Neural crest cell (in vitro differentiated cells): ENCODE results near the gene DLG3. TPM values are rescaled to one million over a fixed set of nuclear protein-coding genes. Genes with fewer than 3 reads are reported as not detected.

Experiments
- DNase-seq: peaks from one replicate; pipeline ENCODE4 v3.0.0; 2021; ENCODE audit warnings: low read depth, mixed read lengths, low spot score
- H3K27ac Mint-ChIP-seq: one replicate; pipeline ENCODE4 v1.8.0; 2021; ENCODE audit warnings: mild to moderate bottlenecking, mixed read lengths; ENCODE audit not compliant: unreplicated experiment
- H3K27me3 Mint-ChIP-seq: 2 replicates; pipeline ENCODE4 v1.8.0; 2021; ENCODE audit warnings: low read depth, mild to moderate bottlenecking, mixed read lengths
- H3K36me3 Mint-ChIP-seq: 2 replicates; pipeline ENCODE4 v1.8.0; 2021; ENCODE audit warnings: low read depth, mild to moderate bottlenecking, mixed read lengths
- H3K4me1 Mint-ChIP-seq: 2 replicates; pipeline ENCODE4 v1.8.0; 2021; ENCODE audit warnings: mixed read lengths
- H3K4me3 Mint-ChIP-seq: one replicate; pipeline ENCODE4 v1.8.0; 2021; ENCODE audit warnings: mild to moderate bottlenecking, mixed read lengths
- H3K9me3 Mint-ChIP-seq: 2 replicates; pipeline ENCODE4 v1.8.0; 2021; ENCODE audit warnings: mixed read lengths
- total RNA-seq: library from RNA; stranded (reverse); gene quantifications from 2 replicates; pipeline ENCODE4 v1.2.1, GENCODE V29; 2021
- TF ChIP-seq, protein P1 (sequence below): fragments of 200-600 bp; sonication (generic); conservative IDR thresholded peaks from 2 replicates; pipeline ENCODE4 v1.5.0; 2021; ENCODE audit warnings: antibody characterized with exemption, mild to moderate bottlenecking

The DLG3 gene
- total RNA-seq, 1 donor from 2014 or later, result 54.3 TPM

DNA sequence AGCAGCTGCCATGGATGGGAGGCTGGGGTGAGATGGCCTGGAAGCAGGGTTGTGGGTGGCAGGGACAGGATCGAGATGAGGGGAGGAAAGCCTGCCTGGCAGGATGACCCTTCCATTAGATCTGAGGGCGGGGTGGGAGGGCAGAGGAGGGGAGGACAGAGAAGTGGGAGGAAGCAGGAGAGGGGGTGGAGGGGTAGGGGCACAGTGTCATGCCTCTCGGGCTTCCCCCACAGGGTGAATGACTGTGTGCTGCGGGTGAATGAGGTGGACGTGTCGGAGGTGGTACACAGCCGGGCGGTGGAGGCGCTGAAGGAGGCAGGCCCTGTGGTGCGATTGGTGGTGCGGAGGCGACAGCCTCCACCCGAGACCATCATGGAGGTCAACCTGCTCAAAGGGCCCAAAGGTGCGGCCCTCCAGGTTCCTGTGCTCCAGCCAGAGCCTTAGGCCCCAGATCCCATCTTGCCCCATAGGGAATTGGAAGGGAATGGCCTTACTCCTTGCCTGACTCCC lies 4.9 kb downstream of the DLG3 start:
- Mint-ChIP-seq H3K4me3 (no peak overlapping the region), H3K27ac (no peak overlapping the region), H3K9me3 (no peaks in the 10 kb centered on the region), H3K27me3 (peaks cover 5% of the 10 kb centered on the region), H3K36me3 (peaks cover 2% of the 10 kb centered on the region), H3K4me1 (peaks cover 23% of the 10 kb centered on the region)
- TF ChIP-seq, protein P1, sequence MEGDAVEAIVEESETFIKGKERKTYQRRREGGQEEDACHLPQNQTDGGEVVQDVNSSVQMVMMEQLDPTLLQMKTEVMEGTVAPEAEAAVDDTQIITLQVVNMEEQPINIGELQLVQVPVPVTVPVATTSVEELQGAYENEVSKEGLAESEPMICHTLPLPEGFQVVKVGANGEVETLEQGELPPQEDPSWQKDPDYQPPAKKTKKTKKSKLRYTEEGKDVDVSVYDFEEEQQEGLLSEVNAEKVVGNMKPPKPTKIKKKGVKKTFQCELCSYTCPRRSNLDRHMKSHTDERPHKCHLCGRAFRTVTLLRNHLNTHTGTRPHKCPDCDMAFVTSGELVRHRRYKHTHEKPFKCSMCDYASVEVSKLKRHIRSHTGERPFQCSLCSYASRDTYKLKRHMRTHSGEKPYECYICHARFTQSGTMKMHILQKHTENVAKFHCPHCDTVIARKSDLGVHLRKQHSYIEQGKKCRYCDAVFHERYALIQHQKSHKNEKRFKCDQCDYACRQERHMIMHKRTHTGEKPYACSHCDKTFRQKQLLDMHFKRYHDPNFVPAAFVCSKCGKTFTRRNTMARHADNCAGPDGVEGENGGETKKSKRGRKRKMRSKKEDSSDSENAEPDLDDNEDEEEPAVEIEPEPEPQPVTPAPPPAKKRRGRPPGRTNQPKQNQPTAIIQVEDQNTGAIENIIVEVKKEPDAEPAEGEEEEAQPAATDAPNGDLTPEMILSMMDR, result no peak
- DNase-seq, result no peak

DNA sequence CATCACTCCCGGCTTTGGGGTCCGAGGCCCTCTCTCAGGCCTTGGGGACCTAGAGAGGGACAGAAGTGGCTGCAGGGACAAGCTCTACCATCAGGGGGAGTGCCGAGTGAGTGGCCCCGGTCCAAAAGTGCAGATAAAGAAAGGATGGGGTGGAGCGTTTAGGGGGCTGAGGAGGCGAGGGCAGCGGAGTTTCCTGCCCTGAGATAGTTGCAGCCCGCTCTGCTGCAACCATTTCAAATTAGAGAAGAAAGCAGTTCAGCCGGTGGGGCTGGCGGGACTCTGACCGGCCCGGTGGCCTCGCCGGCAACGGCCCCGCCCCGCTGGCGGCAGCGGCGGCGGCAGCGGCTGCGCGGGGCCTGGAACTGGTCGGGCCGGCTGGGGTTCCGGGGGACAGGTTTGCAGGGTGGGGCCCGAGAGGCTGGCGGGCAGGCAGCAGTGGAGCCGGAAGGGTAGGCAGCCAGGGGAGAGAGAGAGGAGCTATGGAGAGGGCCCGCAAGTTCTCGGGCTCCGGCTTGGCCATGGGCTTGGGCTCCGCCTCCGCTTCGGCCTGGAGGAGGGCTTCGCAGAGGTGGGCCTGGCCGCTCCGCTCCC lies 7.6 kb downstream of the DLG3 start:
- no peak overlapping the region for H3K27ac Mint-ChIP-seq

DNA sequence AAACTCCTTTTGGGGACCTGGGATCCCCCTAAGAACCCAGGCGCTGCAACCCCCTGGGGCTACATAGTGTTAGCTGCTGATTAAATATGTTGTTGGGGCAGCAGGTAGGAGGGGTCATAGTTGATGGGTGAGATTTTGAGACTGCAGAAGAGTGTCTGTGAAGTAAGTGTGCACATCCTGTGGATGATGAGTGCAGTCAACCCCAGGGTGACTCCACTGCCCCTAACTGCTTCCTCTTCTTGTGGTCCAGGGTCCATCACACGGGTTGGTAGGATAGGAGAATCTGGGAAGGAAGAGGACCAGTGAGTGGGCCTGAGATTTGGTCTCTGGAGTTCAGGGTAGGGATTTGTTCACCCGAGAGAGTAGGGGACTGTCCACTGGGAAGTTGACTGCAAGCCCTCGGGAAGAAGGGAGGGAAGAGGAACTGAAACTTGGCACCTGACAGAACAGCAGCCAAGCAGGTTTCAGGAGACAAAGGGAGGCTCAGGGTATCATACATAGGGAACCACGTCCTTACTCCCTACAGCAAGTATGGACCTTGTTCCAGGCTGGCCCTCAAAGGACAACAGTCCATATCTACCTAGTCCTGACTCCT lies 8.5 kb downstream of the DLG3 start:
- Mint-ChIP-seq H3K27ac (no peak overlapping the region), H3K36me3 (peaks cover 6% of the 10 kb centered on the region), H3K4me3 (peak overlapping the region; percentile 93), H3K9me3 (no peaks in the 10 kb centered on the region), H3K4me1 (peaks cover 39% of the 10 kb centered on the region), H3K27me3 (no peaks in the 10 kb centered on the region)
- TF ChIP-seq, protein P1, result no peak
- no peak for DNase-seq

More for the DNA sequence above, 7.6 kb downstream of the DLG3 start:
- TF ChIP-seq, protein P1, result peak; percentile 65
- Mint-ChIP-seq H3K4me3 (peak overlapping the region; percentile 93), H3K36me3 (peaks cover 6% of the 10 kb centered on the region), H3K9me3 (no peaks in the 10 kb centered on the region), H3K27me3 (no peaks in the 10 kb centered on the region), H3K4me1 (peaks cover 39% of the 10 kb centered on the region)
- peak; percentile 55 for DNase-seq

DNA sequence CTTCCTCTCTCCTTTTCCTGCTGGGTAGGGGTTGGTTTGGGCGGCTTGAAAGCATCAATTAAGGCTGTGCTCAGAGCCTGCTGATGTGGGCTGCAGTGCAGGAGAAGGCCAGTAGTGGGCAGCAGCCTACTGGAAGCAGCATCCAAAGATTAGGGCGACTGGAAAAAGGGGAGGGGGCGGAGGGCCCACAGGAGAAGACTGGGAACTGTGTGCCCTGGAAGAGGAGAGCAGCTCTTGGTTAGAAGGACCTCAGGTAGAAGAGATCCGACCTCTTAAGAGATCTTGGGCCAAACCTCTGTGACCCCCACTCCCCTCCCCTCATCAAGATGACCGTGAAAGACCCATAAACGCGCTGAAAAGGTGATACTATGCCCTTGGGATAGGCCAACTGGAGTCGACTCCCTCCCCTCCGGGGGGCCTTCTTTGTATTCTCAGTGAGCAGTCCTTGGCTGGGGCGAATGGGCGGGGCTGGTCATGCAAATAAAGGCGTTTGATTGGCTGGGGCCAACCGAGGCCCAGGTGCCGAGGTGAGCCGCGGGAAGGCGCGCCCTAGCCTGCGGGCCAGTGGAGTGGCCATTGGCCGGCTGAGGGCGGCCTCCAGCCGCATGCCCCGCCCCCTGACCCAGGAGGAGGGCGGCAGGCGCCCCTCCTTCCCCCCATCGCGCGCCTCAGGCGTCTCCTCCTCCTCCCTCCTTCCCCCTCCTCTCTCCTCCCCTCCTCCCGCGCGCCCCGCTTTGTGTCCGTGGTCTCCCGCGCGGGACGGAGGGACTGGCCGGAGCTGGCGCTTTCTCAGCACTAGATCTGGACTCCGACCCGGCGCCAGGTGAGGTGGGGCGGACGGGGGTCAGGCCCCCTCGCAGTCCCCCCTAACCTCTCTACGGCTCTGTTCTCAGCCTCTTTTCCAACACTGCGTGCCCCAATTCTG lies 10.1 kb downstream of the DLG3 start:
- peak overlapping the region; percentile 99 for H3K27ac Mint-ChIP-seq
- H3K4me1 Mint-ChIP-seq, result peaks cover 39% of the 10 kb centered on the region
- peak; percentile 71 for DNase-seq
- no peaks in the 10 kb centered on the region for H3K27me3 Mint-ChIP-seq
- H3K36me3 Mint-ChIP-seq, result peaks cover 6% of the 10 kb centered on the region
- H3K4me3 Mint-ChIP-seq, result peak overlapping the region; percentile 93
- H3K9me3 Mint-ChIP-seq, result no peaks in the 10 kb centered on the region
- TF ChIP-seq, protein P1, result peak; percentile 77

DNA sequence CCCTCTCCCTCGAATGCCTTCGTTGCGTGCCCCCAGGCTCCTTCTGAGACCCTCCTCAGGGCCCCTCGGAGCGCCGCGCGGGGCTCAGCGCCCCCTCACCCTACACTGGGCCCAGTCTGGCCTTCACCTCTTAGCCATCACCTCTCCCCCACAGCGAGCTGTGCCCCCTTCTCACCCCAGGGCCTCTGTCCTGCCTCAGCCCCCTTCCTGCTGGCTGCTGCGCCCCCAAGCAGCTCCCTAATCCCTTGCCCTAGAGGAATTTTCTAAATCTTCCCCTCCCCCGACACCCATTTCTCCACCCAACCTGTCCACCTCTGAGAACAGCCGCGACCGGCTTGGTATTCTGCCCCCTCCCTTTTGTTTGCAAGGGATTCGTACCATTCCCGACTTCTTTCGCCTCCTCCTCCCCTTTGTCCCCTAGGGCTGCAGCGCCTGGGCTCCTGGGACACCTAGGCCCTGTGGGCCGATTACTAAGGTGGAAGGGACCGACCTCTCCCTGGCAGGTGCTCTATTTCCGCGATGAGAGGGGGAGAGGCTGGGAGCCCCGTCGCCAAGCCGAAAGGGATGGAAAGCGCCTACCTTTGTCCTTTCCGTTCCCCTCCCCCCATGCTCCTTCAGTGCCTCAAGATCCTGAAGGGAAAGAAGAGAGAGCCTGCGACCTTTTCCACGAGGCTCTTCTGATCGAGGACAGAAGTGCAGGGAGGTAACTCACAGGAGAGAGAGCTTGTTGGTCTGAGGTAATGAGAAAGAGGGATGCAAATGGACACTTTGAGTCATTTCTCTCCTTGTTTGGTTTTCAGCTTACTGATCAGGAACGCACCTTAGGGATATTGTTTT lies 10.9 kb downstream of the DLG3 start:
- Mint-ChIP-seq H3K9me3 (peaks cover 2% of the 10 kb centered on the region), H3K27ac (peak overlapping the region; percentile 99), H3K36me3 (peaks cover 10% of the 10 kb centered on the region), H3K27me3 (no peaks in the 10 kb centered on the region), H3K4me1 (peaks cover 37% of the 10 kb centered on the region), H3K4me3 (peak overlapping the region; percentile 93)
- no peak for DNase-seq
- TF ChIP-seq, protein P1, result no peak
